HG03066 (cell line): ENCODE measurements around the gene GLYATL1.
"Not testable (repeated sequence)": the region's sequence is repeated elsewhere in the genome, so short reads cannot be mapped to it uniquely, and the experiment has no call there.

Experiments
- ATAC-seq: cut with Tn5 transposase; IDR thresholded peaks from one replicate; pipeline ENCODE4 v1.9.1; 2021; ENCODE audit warnings: low read depth; ENCODE audit not compliant: unreplicated experiment

GLYATL1 gene

DNA sequence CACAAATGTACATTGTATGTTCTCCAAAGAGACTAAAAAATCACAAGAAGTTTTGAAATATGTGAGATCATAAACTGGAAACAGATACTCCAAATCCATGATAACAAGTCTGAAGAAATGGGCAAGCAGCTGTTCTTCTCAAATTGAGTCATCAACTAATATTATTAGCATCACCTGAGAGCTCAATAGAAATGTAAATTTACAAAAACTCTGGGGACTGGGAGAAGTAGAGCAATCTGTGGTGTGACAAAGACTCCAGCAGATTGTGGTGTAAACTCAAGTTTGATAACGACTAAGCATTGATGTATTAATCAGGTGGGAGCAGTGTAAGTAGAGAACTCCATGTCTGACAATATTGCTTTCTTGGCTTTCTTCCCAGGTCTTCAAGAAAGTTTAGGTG is 53.2 kb downstream of the GLYATL1 start:
- ATAC-seq, result no peak

DNA sequence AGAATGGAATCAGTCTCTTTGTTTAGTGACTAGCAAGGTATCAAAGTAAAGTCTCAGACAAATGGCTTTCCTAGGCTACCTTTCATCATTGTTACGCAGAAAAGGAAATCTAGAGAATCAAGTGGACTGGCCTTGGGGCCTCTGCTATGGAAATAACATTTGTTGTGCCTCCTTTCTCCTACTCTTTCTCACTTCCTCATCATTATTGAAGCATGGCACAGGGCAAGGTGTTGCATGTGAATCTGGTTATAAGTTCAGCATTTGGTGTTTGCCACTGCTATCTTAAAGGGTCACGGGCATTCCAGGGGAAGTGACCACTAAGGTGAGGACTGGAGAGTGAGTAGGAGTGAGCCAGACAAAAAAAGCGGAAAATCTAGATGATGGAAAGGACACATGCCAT is 54.9 kb downstream of the GLYATL1 start:
- no peak for ATAC-seq

GRCh38 chr11:58998480-58999290 is 59.4 kb downstream of the GLYATL1 start:
- ATAC-seq, result no peak

- peak; percentile 80 for ATAC-seq
Measured at GRCh38 chr11:58999291-58999680, 60.0 kb downstream of the GLYATL1 start.

DNA sequence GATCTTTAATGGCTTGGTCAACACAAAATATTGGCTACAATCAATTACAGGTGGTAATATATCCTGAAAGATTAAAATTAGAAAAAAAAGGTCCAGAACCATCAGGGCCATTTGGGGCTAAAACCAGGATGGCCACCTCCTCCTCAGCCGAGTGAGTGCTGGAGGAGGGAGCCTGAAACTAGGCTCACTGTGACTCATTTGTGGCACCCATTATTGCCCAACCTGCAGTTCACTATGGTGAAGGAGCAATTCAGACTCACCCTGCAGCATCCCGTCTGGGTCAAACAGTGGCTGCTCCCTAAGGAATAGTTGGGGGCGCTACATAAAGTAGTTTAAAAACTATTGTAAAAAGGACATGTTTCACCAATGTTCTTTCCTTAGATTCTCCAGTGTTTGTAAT is 60.7 kb downstream of the GLYATL1 start:
- no peak for ATAC-seq

DNA sequence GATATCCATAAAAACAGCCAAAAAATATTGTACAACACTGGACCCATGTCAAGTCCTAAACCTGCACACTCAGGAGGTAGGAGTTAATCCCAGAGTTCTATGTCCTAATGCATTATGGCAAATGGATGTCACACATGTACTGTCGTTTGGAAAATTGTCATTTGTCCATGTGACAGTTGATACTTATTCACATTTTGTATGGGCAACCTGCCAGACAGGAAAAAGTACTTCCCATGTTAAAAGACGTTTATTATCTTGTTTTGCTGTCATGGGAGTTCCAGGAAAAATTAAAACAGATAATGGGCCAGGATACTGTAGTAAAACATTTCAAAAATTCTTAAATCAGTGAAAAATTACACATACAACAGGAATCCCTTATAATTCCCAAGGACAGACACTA is 62.7 kb downstream of the GLYATL1 start:
- not testable (repeated sequence) for ATAC-seq
